Stimulated activated CD4-positive, alpha-beta T cell treated with anti-CD3 and anti-CD28 coated beads, Interleukin-4, amount 100 ng/mL, for 48 hours (primary cell): ENCODE measurements around the gene DGKQ.

Experiments used
- DNase-seq, 2 donors: peaks; one replicate each; pipeline ENCODE4 v3.0.0-alpha.2; 2020; ENCODE audit warnings: low read depth in 2 of 2

Gene DGKQ

DNA sequence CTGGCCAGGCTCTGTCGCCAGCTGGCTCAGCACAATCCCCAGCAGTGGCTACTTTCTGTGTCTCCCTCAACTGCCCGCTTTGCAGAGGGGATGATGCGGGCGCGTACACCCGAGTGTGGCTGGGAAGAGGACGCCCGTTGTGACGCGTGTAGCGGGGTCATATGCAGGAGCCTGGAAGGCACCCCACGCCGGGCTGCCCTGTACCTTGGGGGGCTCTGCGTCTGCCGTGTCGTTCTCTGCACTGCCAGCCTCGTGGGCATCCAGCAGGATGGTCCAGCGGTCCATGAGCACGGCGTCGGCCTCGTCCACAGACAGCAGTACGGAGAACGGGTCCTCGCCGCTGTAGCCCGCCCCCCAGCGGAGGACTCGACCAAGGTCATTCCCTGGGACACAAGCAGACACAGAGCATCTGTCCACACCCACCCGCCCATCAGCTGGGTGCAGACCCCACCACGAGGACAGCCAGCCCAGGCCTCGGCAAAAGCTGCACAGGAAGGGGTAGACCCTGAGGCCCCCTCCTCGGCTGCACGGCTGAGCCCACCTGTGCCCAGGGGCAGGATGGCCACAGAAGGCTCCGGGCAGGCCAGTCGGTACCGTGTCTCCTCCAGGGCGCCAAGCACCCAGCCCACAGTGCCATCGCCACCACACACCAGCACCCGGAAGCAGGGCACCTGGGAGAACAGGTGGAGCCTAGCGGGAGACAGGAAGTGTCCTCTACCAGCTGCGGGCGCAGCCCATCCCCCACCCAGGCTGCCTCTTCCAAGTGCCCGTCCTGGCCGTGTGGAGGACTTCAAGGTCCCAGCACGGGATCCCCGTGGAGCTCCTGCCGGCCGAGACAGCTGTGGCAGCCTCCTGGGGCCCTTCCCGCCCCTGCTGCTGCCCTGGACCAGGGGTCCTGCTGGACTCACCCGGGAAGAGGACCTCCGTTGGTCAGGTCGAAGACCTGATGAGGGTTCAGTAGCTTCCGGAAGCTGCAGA is 10.8 kb downstream of the DGKQ start:
- DNase-seq = no peak

GRCh38 chr4:961351-962230 is 11.8 kb downstream of the DGKQ start:
- DNase-seq = no peak

DNA sequence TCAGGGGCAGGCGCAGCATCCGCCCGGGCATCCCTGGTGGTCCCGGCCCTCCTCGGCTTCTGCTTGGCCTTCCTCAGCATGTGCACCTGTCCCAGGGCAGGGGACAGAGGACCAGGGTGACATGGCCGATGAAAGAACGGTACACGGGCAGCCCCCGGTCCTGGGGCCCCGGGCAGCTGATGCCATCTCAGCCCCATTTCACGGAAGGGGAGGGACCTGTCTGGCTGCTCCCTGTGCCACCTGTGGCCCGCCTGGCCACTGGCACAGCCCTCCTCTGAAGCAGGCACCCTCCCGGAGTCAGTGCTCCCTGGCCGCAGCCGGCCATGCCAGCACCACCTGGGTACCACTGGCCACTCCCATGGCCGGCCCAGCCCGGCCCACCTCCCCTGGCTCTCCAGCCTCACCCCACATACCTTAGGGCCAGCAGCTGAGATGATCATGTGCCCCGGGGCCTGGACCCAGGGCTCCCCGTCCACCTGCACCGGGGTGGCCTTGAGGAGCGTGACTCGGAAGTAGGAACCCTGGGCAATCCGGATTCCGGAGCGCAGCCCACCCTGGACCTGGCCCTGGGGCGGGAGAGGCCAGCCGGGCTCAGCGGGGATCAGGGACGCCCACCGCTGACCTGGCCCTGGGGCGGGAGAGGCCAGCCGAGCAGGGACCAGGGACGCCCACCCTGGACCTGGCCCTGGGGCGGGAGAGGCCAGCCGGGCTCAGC is 12.6 kb downstream of the DGKQ start:
- no peak for DNase-seq

DNA sequence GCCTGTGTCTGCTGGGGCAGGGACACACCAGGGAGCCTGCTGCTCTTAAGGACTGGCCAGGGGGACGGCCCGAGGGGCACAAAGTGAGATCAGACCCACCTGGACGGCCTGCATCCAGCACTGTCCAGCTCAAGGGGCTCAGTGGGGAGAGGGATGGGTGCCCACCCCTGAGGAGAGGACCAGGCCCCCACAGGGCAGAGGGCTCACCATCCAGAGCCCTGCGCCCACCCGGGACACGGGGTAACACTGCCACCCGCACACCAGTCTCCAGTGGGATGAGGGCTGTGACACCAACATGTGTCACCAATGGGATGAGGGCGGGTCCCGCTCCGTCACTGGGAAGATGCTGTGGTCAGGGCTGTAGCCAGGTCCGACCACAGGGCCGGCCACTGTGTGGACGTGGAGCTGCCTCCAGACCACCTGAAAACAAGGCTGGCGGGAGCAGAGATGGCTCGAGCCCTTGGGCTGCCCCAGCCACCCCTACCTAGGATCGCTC is 13.2 kb downstream of the DGKQ start:
- no peak for DNase-seq

DNA sequence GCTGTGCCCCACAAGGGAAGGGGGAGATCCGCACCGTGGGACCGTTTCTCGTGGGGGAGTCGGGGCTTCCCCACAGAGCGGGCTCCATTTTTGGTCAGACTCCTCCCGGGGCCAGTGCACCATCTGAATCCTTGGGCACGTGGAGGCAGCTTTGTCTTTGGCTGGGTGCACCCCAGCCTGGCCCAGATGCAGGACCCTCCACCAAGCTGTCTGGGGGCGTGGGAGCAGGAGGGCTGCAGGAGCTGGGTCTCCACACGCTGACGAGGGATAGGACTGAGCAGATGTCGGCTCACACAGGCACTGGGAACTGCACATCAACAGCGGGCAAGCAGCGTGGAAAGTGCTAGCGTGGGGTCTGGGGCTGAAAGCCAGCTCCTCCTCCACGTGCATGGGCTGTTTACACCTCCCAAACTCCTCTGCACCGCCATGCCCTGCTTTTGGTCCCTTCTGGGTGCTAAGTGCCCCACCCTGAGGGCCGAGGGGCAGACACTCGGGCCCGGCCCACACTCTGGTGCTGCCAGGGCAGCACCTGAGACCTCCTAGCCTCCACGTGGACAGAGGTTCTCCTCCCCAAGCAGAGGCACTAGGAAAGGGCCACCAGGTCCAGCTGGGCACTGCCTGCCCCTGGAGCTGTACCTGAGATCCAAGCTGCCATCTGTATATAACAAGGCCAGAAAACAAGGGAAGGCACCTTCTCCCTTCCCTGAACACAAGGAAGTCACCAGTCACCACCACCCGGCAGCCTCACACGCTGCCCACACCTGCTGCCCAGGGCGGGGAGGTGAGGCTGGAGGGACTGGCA is 13.8 kb downstream of the DGKQ start:
- DNase-seq = no peak

- DNase-seq = no peak
Observed at GRCh38 chr4:958696-959337, 14.6 kb downstream of the DGKQ start.

GRCh38 chr4:958314-958665 is 15.1 kb downstream of the DGKQ start:
- no peak for DNase-seq

DNA sequence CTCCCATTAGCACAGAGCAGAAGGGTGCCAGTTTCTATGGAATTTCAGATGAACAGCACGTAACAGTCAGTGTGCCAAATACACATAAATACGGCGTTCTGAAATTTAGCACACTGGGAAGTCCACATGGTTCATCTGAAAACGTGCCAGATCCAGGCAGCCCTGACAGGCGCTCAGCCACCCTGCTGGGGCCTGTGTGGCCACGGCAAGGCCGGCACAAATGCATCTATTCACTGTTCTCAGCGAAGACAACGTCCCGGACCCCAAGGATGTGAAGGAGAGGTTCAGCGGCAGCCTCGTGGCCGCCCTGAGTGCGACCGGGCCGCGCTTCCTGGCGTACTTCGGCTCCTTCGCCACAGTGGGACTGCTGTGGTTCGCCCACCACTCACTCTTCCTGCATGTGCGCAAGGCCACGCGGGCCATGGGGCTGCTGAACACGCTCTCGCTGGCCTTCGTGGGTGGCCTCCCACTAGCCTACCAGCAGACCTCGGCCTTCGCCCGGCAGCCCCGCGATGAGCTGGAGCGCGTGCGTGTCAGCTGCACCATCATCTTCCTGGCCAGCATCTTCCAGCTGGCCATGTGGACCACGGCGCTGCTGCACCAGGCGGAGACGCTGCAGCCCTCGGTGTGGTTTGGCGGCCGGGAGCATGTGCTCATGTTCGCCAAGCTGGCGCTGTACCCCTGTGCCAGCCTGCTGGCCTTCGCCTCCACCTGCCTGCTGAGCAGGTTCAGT is 15.6 kb downstream of the DGKQ start:
- no peak for DNase-seq

GRCh38 chr4:957231-957580 is 16.2 kb downstream of the DGKQ start:
- no peak for DNase-seq

DNA sequence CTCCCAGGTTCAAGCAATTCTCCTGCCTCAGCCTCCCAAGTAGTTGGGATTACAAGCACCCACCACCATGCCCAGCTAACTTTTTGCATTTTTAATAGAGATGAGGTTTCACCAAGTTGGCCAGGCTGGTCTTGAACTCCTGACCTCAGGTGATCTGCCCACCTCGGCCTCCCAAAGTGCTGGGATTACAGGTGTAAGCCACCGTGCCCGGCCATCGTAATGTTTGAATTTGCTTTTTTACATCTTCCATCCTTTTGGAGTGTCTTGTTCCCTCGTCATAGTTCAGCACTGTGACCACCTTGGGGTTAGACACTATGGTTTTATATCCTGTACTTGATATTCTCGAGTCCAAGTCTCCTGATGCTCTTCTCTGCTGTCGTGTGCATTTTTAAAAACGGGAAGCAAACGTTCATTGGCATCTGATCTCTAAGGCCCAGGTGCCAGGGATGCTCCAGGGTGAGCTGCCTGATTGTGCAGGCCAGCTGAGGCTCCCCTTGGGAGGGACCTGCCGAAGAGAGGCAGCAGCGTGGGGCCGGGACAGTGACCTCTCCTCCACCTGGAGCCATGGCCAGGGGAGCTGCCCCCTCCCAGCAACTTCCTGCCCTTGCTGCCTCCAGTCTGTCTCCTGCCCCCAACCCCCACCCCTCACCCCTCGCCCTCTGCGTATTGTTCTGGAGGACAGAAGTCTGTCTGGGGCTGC is 16.7 kb downstream of the DGKQ start:
- DNase-seq = no peak

- DNase-seq = no peak
Observed at GRCh38 chr4:955931-956381, 17.4 kb downstream of the DGKQ start.

DNA sequence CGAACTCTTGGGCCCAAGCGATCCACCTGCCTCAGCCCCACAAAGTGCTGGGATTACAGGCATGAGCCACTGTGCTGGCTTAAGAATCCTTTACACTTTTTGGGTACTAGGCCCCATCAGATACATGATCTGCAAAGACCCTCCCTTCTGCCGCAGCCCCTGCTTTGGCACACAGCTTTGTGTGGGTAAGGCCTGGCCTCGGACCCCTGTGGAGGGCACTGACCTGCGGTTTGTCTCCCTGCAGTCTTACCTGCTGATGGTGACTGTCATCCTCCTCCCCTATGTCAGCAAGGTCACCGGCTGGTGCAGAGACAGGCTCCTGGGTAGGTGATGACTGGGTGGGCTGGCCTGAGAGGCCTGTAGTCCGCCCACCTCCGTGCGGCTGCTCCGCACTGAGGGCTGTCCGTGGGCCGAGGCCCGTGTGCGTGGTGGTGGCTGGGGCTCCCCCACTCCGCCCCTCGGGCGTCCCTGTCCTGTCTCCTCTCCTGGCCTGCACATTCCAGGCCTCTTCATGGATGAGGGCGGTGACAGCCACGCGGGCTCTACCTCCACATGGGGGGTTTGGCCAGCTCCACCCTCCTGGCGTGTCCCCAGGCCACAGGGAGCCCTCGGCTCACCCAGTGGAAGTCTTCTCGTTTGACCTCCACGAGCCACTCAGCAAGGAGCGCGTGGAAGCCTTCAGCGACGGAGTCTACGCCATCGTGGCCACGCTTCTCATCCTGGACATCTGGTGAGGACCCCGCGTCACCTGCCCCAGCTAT is 18.0 kb downstream of the DGKQ start:
- no peak for DNase-seq

DNA sequence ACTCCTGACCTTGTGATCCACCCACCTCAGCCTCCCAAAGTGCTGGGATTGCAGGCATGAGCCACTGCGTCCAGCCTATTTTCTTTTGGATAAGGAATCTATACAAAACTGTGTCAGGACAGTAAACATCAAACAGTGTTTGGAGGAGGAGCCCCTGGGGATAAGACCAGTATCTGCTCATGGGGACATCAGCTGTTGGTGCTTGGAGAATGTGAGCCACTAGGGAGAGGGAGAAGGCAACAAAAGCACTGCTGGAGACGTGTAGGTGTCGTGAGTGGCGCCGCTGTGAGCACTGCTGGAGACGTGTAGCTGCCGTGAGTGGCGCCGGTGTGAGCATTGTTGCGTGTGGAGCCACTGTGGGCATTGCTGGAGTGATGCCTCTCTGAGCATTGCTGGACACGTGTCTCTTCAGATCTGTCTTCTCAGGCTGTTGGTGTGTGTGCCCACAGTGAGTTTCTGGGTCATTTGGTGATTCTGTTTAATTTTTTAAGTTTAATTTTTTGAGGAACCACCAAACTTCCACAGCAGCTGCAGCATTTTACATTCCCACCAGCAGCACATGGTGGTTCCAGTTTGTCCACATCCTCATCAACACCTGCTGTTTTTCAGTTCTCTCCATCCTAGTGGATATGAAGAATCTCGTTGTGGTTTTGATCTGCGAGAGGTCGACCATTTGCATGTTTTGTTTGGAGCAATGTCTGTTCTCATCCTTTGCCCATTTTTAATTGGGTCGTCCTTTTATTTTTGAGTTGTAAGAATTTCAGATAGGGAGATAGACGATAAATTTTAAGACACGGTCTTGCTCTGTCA is 19.0 kb downstream of the DGKQ start:
- DNase-seq = no peak

- DNase-seq = no peak
Observed at GRCh38 chr4:953574-953915, 19.8 kb downstream of the DGKQ start.

DNA sequence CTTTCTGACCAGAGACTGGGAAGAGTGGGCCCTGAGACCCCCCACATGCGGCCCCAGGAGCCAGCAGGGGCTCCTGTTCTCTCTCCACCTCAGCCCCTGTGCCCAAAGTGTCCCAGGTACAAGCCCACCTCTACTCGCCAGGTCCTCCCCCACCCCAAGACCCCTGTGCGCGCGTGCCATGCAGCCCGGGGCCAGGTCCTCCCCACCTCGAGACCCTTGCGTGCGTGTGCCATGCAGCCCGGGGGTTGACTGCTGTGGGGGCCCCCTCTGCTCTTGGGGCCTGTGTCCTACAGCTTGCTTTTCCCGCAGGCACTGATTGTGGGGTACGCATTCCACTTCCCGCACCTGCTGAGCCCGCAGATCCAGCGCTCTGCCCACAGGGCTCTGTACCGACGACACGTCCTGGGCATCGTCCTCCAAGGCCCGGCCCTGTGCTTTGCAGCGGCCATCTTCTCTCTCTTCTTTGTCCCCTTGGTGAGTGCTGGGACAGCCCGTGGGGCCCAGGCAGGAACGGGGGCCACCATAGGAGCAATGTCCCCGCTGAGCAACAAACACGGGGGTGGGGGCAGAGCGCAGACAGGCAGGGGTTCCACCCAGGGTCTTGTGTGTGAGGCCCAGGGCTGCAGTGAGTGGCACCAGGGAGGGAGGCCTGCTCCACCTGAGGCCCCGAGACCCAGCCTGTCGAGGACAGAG is 20.3 kb downstream of the DGKQ start:
- no peak for DNase-seq

GRCh38 chr4:951594-952468 is 21.5 kb downstream of the DGKQ start:
- no peak for DNase-seq
